K562 treated with DMSO at 1 percent for 12 hours (cell line): ENCODE results near the gene PARP1. TPM values are rescaled to one million over a fixed set of nuclear protein-coding genes. Genes with fewer than 3 reads are reported as not detected.

Experiments
- total RNA-seq: library from RNA; unstranded; fragments of 300-600 nt; gene quantifications from 2 replicates; pipeline ENCODE4 v1.2.3, GENCODE V29; 2022; ENCODE audit not compliant: insufficient read depth

PARP1 gene
- 78.2 and 163 TPM in 2 replicates for total RNA-seq

DNA sequence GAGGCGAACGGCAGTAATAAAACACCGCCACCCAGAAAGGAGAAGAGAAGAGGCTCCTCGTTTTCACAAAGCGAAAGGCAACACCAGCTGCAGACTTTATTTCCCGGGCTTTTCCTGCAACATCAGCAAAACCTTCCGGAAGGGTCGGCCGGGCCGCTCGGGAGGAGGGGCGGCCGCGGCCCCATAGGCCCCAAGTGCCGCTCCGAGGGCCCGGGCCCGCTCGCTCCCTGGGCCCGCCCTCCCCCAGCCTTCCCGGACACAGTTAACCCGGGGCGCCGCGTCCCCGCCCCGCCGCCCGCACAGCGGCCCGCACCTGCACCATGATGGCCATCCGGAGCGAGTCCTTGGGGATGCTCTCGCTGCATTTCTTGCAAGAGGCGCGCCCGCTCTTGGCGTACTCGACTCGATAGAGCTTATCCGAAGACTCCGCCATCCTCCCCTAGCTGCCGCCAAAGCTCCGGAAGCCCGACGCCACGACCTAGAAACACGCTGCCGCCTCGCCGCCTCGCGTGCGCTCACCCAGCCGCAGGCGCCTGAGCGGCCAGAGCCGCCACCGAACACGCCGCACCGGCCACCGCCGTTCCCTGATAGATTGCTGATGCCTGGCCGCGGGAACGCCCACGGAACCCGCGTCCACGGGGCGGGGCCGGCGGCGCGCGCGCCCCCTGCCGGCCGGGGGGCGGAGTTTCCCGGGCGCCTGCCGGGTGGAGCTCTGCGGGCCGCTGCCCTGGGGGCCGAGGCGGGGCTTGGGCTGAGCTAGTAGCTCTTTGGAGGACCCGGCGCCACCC lies at the start of gene PARP1:
Gene PARP1 (minus strand): TSS at position 597 of the 788 bp plus-strand sequence. CDS start 164 bp downstream, at position 433.

Other genes starting within 250 kb of the PARP1 start
- gene ACBD3, start 221.4 kb downstream of the PARP1 start, total RNA-seq, result 17.6 and 37.1 TPM in 2 replicates
- gene MIXL1, start 184.4 kb downstream of the PARP1 start, total RNA-seq, result not detected in 2 replicates
- gene LIN9, start 98.9 kb downstream of the PARP1 start, total RNA-seq, result 6.7 and 19.5 TPM in 2 replicates
- not detected in 2 replicates for gene STUM, start 140.7 kb upstream of the PARP1 start, total RNA-seq